Right lobe of liver (tissue), 6 donors: ENCODE results near the gene GAS6. TPM values are rescaled to one million over a fixed set of nuclear protein-coding genes. Genes with fewer than 3 reads are reported as not detected.

Source experiments
- ATAC-seq, 4 donors: fragments of 200-7000 bp; cut with Tn5 transposase; one replicate each; pipeline ENCODE4 v1.9.1; 2020; ENCODE audit warnings: mild to moderate bottlenecking in 4 of 4, moderate library complexity in 4 of 4
- DNase-seq, 3 donors: peaks; one replicate each; pipeline ENCODE4 v3.0.0-alpha.2; 2020
- H3K27ac ChIP-seq, 3 donors: fragments of 200-600 bp; one replicate each; pipeline ENCODE4 v1.8.0; 2022
- H3K27me3 ChIP-seq, 2 donors: fragments of 200-600 bp; one replicate each; pipeline ENCODE4 v1.8.0; 2022
- H3K36me3 ChIP-seq, 4 donors: fragments of 200-600 bp; sonication (generic) in 1 of 4; one replicate each; pipeline versions ENCODE4 v1.5.1 to v1.8.0; 2017 to 2022; ENCODE audit warnings: control low read depth in 1 of 4
- H3K4me1 ChIP-seq, 4 donors: fragments of 200-600 bp; sonication (generic) in 1 of 4; one replicate each; pipeline versions ENCODE4 v1.5.1 to v1.8.0; 2017 to 2022; ENCODE audit warnings: control low read depth in 1 of 4
- H3K4me3 ChIP-seq, 3 donors: fragments of 200-600 bp; one replicate each; pipeline ENCODE4 v1.8.0; 2022
- H3K9me3 ChIP-seq, 4 donors: fragments of 200-600 bp; sonication (generic) in 1 of 4; one replicate each; pipeline versions ENCODE4 v1.5.1 to v1.8.0; 2017 to 2022; ENCODE audit warnings: control low read depth in 1 of 4
- CTCF ChIP-seq, 4 donors: fragments of 200-600 bp in 3 of 4; fragments of 450-650 bp in 1 of 4; IDR thresholded peaks; one replicate each; pipeline versions ENCODE4 v1.5.1 to v1.8.0; 2016 to 2022; ENCODE audit warnings: antibody characterized with exemption in 4 of 4, mild to moderate bottlenecking in 2 of 4
- POLR2A ChIP-seq: fragments of 450-650 bp; IDR thresholded peaks from one replicate; pipeline ENCODE4 v1.6.1; 2017; ENCODE audit warnings: antibody characterized with exemption, mild to moderate bottlenecking
- WGBS: methylation state at CpG from one replicate; pipeline ENCODE4 v1.1.6; 2018; ENCODE audit warnings: low coverage, low lambda C conversion rate; ENCODE audit not compliant: insufficient coverage; ENCODE audit errors: missing lambda C conversion rate; 5-methylcytosine and 5-hydroxymethylcytosine counted together
- intact Hi-C, 2 donors: fragments of 100-400 bp; cut with DNase I; formaldehyde crosslinking; loops; one replicate each; pipeline versions ENCODE4 v1.11.2 to v1.14.1; 2022
- total RNA-seq, 6 experiments: library from RNA; depleted of rRNA in 2 of 6; stranded (reverse); fragments of >200 nt in 2 of 6; fragmentation: NEBNext Ultra II Directional in 3 of 6; extraction: Animal tissue kit (Norgen Biotek cat#: 25700) in 3 of 6; gene quantifications; one replicate each; pipeline versions ENCODE4 v1.1.0 to v1.2.4, GENCODE V29; 2016 to 2023
- donor health status: DM: no; HTN: yes; CAD: no.
- donor health status: DM: no; HTN: no; CAD: no.
- donor health status: DM: no; HTN: no; CAD: no.
- donor health status: DM: no; HTN: yes; CAD: no.
- donor health status: DM: no; HTN: yes; CAD: no.

The GAS6 gene
- total RNA-seq, 6 experiments from 2014 or later: 11.9 to 48.5 (median 27.2) TPM

- 78% methylated on average over 1 of the region's 1 CpG for WGBS
- Histone ChIP-seq H3K9me3 (no peaks in the 10 kb centered on the region), H3K27ac (no peak overlapping the region), H3K27me3 (no peaks in the 10 kb centered on the region), H3K36me3 (no peaks in the 10 kb centered on the region), H3K4me3 (no peak overlapping the region), H3K4me1 (no peaks in the 10 kb centered on the region)
- no peak for ATAC-seq
- no peak for DNase-seq
- TF ChIP-seq CTCF (IDR thresholded peaks at IDR 0.05): no peak
- TF ChIP-seq POLR2A: no peak
- intact Hi-C loops: no loop called here
These were observed 31.6 kb upstream of the GAS6 start for GRCh38 chr13:113895436-113895835.

- Histone ChIP-seq H3K36me3 (no peaks in the 10 kb centered on the region), H3K9me3 (no peaks in the 10 kb centered on the region), H3K4me1 (no peaks in the 10 kb centered on the region), H3K4me3 (no peak overlapping the region), H3K27ac (no peak overlapping the region), H3K27me3 (no peaks in the 10 kb centered on the region)
- TF ChIP-seq CTCF (IDR thresholded peaks at IDR 0.05): no peak
- no peak for TF ChIP-seq POLR2A
- ATAC-seq: no peak
- 38% methylated on average over 2 of the region's 2 CpGs for WGBS
- intact Hi-C loops: no loop called here
- DNase-seq: no peak
These were observed 27.1 kb upstream of the GAS6 start for GRCh38 chr13:113890774-113891480.

GRCh38 chr13:113889467-113889866 is 25.6 kb upstream of the GAS6 start:
- no peaks in the 10 kb centered on the region for H3K9me3 ChIP-seq
- ATAC-seq: peak in 2 of 4 donors; percentile 26 to 35
- WGBS: 83% methylated on average over 4 of the region's 4 CpGs
- TF ChIP-seq POLR2A (no peak), CTCF (IDR thresholded peaks at IDR 0.05) (no peak)
- no peak overlapping the region for H3K27ac ChIP-seq
- no peaks in the 10 kb centered on the region for H3K4me1 ChIP-seq
- no peak for DNase-seq
- H3K27me3 ChIP-seq: no peaks in the 10 kb centered on the region
- no peak overlapping the region for H3K4me3 ChIP-seq
- H3K36me3 ChIP-seq: no peaks in the 10 kb centered on the region
- intact Hi-C loops: no loop called here

GRCh38 chr13:113888701-113889330 is 24.9 kb upstream of the GAS6 start:
- no peak for DNase-seq
- H3K4me3 ChIP-seq: no peak overlapping the region
- intact Hi-C loops: no loop called here
- H3K27ac ChIP-seq: no peak overlapping the region
- no peaks in the 10 kb centered on the region for H3K36me3 ChIP-seq
- 65% methylated on average over 2 of the region's 4 CpGs for WGBS
- no peak for ATAC-seq
- H3K9me3 ChIP-seq: no peaks in the 10 kb centered on the region
- TF ChIP-seq POLR2A: no peak
- TF ChIP-seq CTCF (IDR thresholded peaks at IDR 0.05): no peak
- H3K4me1 ChIP-seq: no peaks in the 10 kb centered on the region
- H3K27me3 ChIP-seq: no peaks in the 10 kb centered on the region
